ENCODE results near the gene GNS. TPM values are rescaled to one million over a fixed set of nuclear protein-coding genes. Genes with fewer than 3 reads are reported as not detected.

The GNS gene
- total RNA-seq, 1 experiment from 2014 or later: 54.7 TPM

DNA sequence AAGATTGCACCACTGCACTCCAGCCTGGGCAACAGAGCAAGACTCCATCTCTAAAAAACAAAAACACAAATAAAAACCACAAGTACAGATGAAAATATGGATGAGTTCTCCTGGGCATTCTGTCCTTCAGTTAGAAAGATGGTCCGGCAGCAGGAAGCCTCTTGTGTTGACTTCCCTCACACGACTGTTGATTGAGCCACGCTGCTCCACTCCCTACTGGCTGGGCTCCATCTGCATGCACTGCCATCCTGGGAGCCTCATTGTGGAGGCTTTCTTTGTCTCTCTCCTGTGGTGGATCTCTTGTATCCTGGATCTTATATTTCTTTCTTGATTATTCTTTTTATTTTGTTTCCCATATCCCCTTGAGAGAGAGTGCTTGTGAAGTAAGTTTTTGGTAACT lies 34.4 kb upstream of the GNS start:
- H3K4me3 Mint-ChIP-seq (ENCODE audit: unreplicated experiment): no peak overlapping the region
- H3K36me3 Mint-ChIP-seq (ENCODE audit: insufficient read depth, unreplicated experiment): no peaks in the 10 kb centered on the region
- H3K27ac Mint-ChIP-seq (ENCODE audit: low read depth, unreplicated experiment): no peak overlapping the region
- TF ChIP-seq, protein P1, sequence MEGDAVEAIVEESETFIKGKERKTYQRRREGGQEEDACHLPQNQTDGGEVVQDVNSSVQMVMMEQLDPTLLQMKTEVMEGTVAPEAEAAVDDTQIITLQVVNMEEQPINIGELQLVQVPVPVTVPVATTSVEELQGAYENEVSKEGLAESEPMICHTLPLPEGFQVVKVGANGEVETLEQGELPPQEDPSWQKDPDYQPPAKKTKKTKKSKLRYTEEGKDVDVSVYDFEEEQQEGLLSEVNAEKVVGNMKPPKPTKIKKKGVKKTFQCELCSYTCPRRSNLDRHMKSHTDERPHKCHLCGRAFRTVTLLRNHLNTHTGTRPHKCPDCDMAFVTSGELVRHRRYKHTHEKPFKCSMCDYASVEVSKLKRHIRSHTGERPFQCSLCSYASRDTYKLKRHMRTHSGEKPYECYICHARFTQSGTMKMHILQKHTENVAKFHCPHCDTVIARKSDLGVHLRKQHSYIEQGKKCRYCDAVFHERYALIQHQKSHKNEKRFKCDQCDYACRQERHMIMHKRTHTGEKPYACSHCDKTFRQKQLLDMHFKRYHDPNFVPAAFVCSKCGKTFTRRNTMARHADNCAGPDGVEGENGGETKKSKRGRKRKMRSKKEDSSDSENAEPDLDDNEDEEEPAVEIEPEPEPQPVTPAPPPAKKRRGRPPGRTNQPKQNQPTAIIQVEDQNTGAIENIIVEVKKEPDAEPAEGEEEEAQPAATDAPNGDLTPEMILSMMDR (IDR thresholded peaks at IDR 0.05; ENCODE audit: unreplicated experiment): no peak
- no TSS peak for BruUV-seq (replicated peaks)
- H3K27me3 Mint-ChIP-seq (ENCODE audit: insufficient read depth, unreplicated experiment): no peaks in the 10 kb centered on the region
- ChIA-PET CTCF (interaction anchor here (0.7 to 2.3 kb wide), 4 partner anchors 8 to 1026 kb away, joined by 3 to 10 read pairs (median 6); no protein-coding TSS in a partner anchor), POLR2A (interaction anchor here (0.8 kb wide), 1 partner anchor 12 kb away, joined by 4 read pairs; no protein-coding TSS in a partner anchor)
- H3K9me3 Mint-ChIP-seq (ENCODE audit: unreplicated experiment): no peaks in the 10 kb centered on the region
- intact Hi-C loops (cut with micrococcal nuclease): no loop called here
- H3K4me1 Mint-ChIP-seq (ENCODE audit: insufficient read depth, unreplicated experiment): no peaks in the 10 kb centered on the region
- no peak for DNase-seq (ENCODE audit: unreplicated experiment)

- no peaks in the 10 kb centered on the region for H3K27me3 Mint-ChIP-seq (ENCODE audit: insufficient read depth, unreplicated experiment)
- ChIA-PET CTCF (interaction anchor here (0.6 to 2.3 kb wide), 4 partner anchors 7 to 315 kb away, joined by 4 to 9 read pairs (median 6); no protein-coding TSS in a partner anchor), POLR2A (no interaction called here)
- BruUV-seq (replicated peaks): no TSS peak
- no peak overlapping the region for H3K27ac Mint-ChIP-seq (ENCODE audit: low read depth, unreplicated experiment)
- H3K4me3 Mint-ChIP-seq (ENCODE audit: unreplicated experiment): no peak overlapping the region
- no peak for DNase-seq (ENCODE audit: unreplicated experiment)
- no peaks in the 10 kb centered on the region for H3K9me3 Mint-ChIP-seq (ENCODE audit: unreplicated experiment)
- intact Hi-C loops (cut with micrococcal nuclease): no loop called here
- H3K36me3 Mint-ChIP-seq (ENCODE audit: insufficient read depth, unreplicated experiment): no peaks in the 10 kb centered on the region
- TF ChIP-seq, protein P1 (IDR thresholded peaks at IDR 0.05; ENCODE audit: unreplicated experiment): no peak
- H3K4me1 Mint-ChIP-seq (ENCODE audit: insufficient read depth, unreplicated experiment): no peaks in the 10 kb centered on the region
These were observed 32.9 kb upstream of the GNS start for GRCh38 chr12:64792128-64792527.

GRCh38 chr12:64791036-64791435 lies 31.8 kb upstream of the GNS start:
- Mint-ChIP-seq H3K36me3 (ENCODE audit: insufficient read depth, unreplicated experiment) (no peaks in the 10 kb centered on the region), H3K27ac (ENCODE audit: low read depth, unreplicated experiment) (no peak overlapping the region), H3K4me3 (ENCODE audit: unreplicated experiment) (no peak overlapping the region), H3K27me3 (ENCODE audit: insufficient read depth, unreplicated experiment) (no peaks in the 10 kb centered on the region), H3K9me3 (ENCODE audit: unreplicated experiment) (no peaks in the 10 kb centered on the region), H3K4me1 (ENCODE audit: insufficient read depth, unreplicated experiment) (no peaks in the 10 kb centered on the region)
- TF ChIP-seq, protein P1 (IDR thresholded peaks at IDR 0.05; ENCODE audit: unreplicated experiment): no peak
- ChIA-PET CTCF (interaction anchor here (0.6 kb wide), 1 partner anchor 10 kb away, joined by 3 read pairs; no protein-coding TSS in a partner anchor), POLR2A (no interaction called here)
- intact Hi-C loops (cut with micrococcal nuclease): no loop called here
- no TSS peak for BruUV-seq (replicated peaks)
- DNase-seq (ENCODE audit: unreplicated experiment): no peak

GRCh38 chr12:64790166-64790565 lies 31.0 kb upstream of the GNS start:
- no TSS peak for BruUV-seq (replicated peaks)
- POLR2A ChIA-PET: no interaction called here
- intact Hi-C loops (cut with micrococcal nuclease): no loop called here
- no peaks in the 10 kb centered on the region for H3K4me1 Mint-ChIP-seq (ENCODE audit: insufficient read depth, unreplicated experiment)
- no peak overlapping the region for H3K4me3 Mint-ChIP-seq (ENCODE audit: unreplicated experiment)
- H3K27me3 Mint-ChIP-seq (ENCODE audit: insufficient read depth, unreplicated experiment): no peaks in the 10 kb centered on the region
- no peaks in the 10 kb centered on the region for H3K36me3 Mint-ChIP-seq (ENCODE audit: insufficient read depth, unreplicated experiment)
- no peak overlapping the region for H3K27ac Mint-ChIP-seq (ENCODE audit: low read depth, unreplicated experiment)
- no peaks in the 10 kb centered on the region for H3K9me3 Mint-ChIP-seq (ENCODE audit: unreplicated experiment)
- CTCF ChIA-PET: interaction anchor here (1.6 kb wide), 1 partner anchor 11 kb away, joined by 5 read pairs; no protein-coding TSS in a partner anchor
- no peak for DNase-seq (ENCODE audit: unreplicated experiment)
- TF ChIP-seq, protein P1 (IDR thresholded peaks at IDR 0.05; ENCODE audit: unreplicated experiment): no peak

Data from MCF 10A (cell line).